Neural progenitor cell (in vitro differentiated cells): ENCODE results near the gene HDAC4. TPM values are rescaled to one million over a fixed set of nuclear protein-coding genes. Genes with fewer than 3 reads are reported as not detected.

Experiments used
- DNase-seq: peaks from one replicate; pipeline ENCODE4 v3.0.0-alpha.2; 2016; ENCODE audit warnings: low spot score
- H2AFZ ChIP-seq: fragments of 200-600 bp; sonication (generic); replicated peaks from 2 replicates; pipeline ENCODE4 v1.6.1; 2016; ENCODE audit warnings: antibody characterized with exemption
- H3F3A ChIP-seq: fragments of 200-600 bp; sonication (generic); 2 replicates; pipeline ENCODE4 v1.6.1; 2016; ENCODE audit warnings: antibody characterized with exemption, low read depth
- H3K27ac ChIP-seq: fragments of 200-600 bp; sonication (generic); 2 replicates; pipeline ENCODE4 v1.5.1; 2016; ENCODE audit warnings: mild to moderate bottlenecking
- H3K27me3 ChIP-seq: fragments of 200-600 bp; sonication (generic); 2 replicates; pipeline ENCODE4 v1.6.1; 2016; ENCODE audit warnings: mild to moderate bottlenecking, moderate library complexity
- H3K36me3 ChIP-seq: fragments of 200-600 bp; sonication (generic); 2 replicates; pipeline ENCODE4 v1.5.1; 2016
- H3K4me1 ChIP-seq: fragments of 200-600 bp; sonication (generic); 2 replicates; pipeline ENCODE4 v1.6.1; 2016; ENCODE audit warnings: mixed run types
- H3K4me2 ChIP-seq: fragments of 200-600 bp; sonication (generic); 2 replicates; pipeline ENCODE4 v1.6.1; 2016
- H3K4me3 ChIP-seq: fragments of 200-600 bp; sonication (generic); 2 replicates; pipeline ENCODE4 v1.5.1; 2016
- H3K79me2 ChIP-seq: fragments of 200-600 bp; sonication (generic); 2 replicates; pipeline ENCODE4 v1.6.1; 2016; ENCODE audit warnings: low read depth
- H3K9ac ChIP-seq: fragments of 200-600 bp; sonication (generic); 2 replicates; pipeline ENCODE4 v1.6.1; 2016
- H3K9me3 ChIP-seq: fragments of 200-600 bp; sonication (generic); 2 replicates; pipeline ENCODE4 v1.5.1; 2016; ENCODE audit warnings: low read depth
- H4K20me1 ChIP-seq: fragments of 200-600 bp; sonication (generic); 2 replicates; pipeline ENCODE4 v1.6.1; 2016; ENCODE audit warnings: low read depth
- H3K27ac Mint-ChIP-seq: 3 replicates; pipeline ENCODE4 v1.8.0; 2021; ENCODE audit warnings: mixed read lengths
- H3K27me3 Mint-ChIP-seq: 2 replicates; pipeline ENCODE4 v1.8.0; 2022; ENCODE audit warnings: low read depth, mild to moderate bottlenecking, inconsistent platforms, moderate library complexity, mixed read lengths; ENCODE audit not compliant: insufficient read depth
- H3K36me3 Mint-ChIP-seq: 3 replicates; pipeline ENCODE4 v1.8.0; 2021; ENCODE audit warnings: mixed read lengths
- H3K4me1 Mint-ChIP-seq: 3 replicates; pipeline ENCODE4 v1.8.0; 2021; ENCODE audit warnings: mixed read lengths
- H3K4me3 Mint-ChIP-seq: 3 replicates; pipeline ENCODE4 v1.8.0; 2021; ENCODE audit warnings: mild to moderate bottlenecking, moderate library complexity, mixed read lengths
- H3K9me3 Mint-ChIP-seq: 3 replicates; pipeline ENCODE4 v1.8.0; 2020; ENCODE audit warnings: mixed read lengths
- CTCF ChIP-seq: fragments of 200-600 bp; sonication (generic); IDR thresholded peaks from 2 replicates; pipeline ENCODE4 v1.5.1; 2017; ENCODE audit warnings: antibody characterized with exemption, mild to moderate bottlenecking
- EZH2 ChIP-seq: fragments of 200-600 bp; sonication (generic); IDR thresholded peaks from 2 replicates; pipeline ENCODE4 v1.6.1; 2017; ENCODE audit warnings: antibody characterized with exemption, mild to moderate bottlenecking, moderate library complexity
- EZH2phosphoT487 ChIP-seq: fragments of 200-600 bp; sonication (generic); IDR thresholded peaks from 2 replicates; pipeline ENCODE4 v1.6.1; 2017; ENCODE audit warnings: antibody characterized with exemption
- total RNA-seq: library from RNA; depleted of rRNA; stranded (reverse); fragments of >200 nt; gene quantifications from 2 replicates; pipeline ENCODE4 v1.2.3, GENCODE V29; 2015; ENCODE audit warnings: low replicate concordance

The HDAC4 gene
- total RNA-seq, 1 donor from 2014 or later, result 36.0 TPM

GRCh38 chr2:239201884-239202283 lies 198.9 kb downstream of the HDAC4 start:
- peaks cover 2% of the 10 kb centered on the region for H3K27me3 Mint-ChIP-seq
- H3K79me2 ChIP-seq, result peaks cover 30% of the 10 kb centered on the region
- no peak for DNase-seq

GRCh38 chr2:239201531-239201876 lies 199.3 kb downstream of the HDAC4 start:
- Histone ChIP-seq H2AFZ (no peak overlapping the region), H3K4me3 (no peak overlapping the region), H4K20me1 (peaks cover 58% of the 10 kb centered on the region), H3K27me3 (no peaks in the 10 kb centered on the region), H3K4me1 (peaks cover 11% of the 10 kb centered on the region), H3K79me2 (peaks cover 26% of the 10 kb centered on the region), H3K4me2 (no peak overlapping the region), H3K27ac (no peak overlapping the region), H3K9ac (no peak overlapping the region), H3K9me3 (no peaks in the 10 kb centered on the region), H3F3A (no peaks in the 10 kb centered on the region), H3K36me3 (no peaks in the 10 kb centered on the region)
- H3K4me1 Mint-ChIP-seq, result peaks cover 40% of the 10 kb centered on the region
- no peak for TF ChIP-seq EZH2phosphoT487
- TF ChIP-seq EZH2, result no peak
- no peak for TF ChIP-seq CTCF
- H3K27ac Mint-ChIP-seq, result no peak overlapping the region
- no peaks in the 10 kb centered on the region for H3K9me3 Mint-ChIP-seq
- H3K36me3 Mint-ChIP-seq, result peaks cover 9% of the 10 kb centered on the region
- H3K4me3 Mint-ChIP-seq, result no peak overlapping the region
- H3K27me3 Mint-ChIP-seq, result peaks cover 2% of the 10 kb centered on the region
- DNase-seq, result no peak

More at GRCh38 chr2:239201884-239202283, 198.9 kb downstream of the HDAC4 start:
- Histone ChIP-seq H3F3A (no peaks in the 10 kb centered on the region), H3K27ac (no peak overlapping the region), H3K36me3 (no peaks in the 10 kb centered on the region), H3K9me3 (no peaks in the 10 kb centered on the region), H3K4me2 (no peak overlapping the region), H3K9ac (no peak overlapping the region), H3K4me3 (no peak overlapping the region), H2AFZ (no peak overlapping the region), H3K27me3 (no peaks in the 10 kb centered on the region), H3K4me1 (peaks cover 11% of the 10 kb centered on the region), H4K20me1 (peaks cover 55% of the 10 kb centered on the region)
- Mint-ChIP-seq H3K4me3 (no peak overlapping the region), H3K4me1 (peaks cover 40% of the 10 kb centered on the region), H3K36me3 (peaks cover 9% of the 10 kb centered on the region), H3K9me3 (no peaks in the 10 kb centered on the region), H3K27ac (no peak overlapping the region)
- no peak for TF ChIP-seq CTCF
- no peak for TF ChIP-seq EZH2
- TF ChIP-seq EZH2phosphoT487, result no peak

- Mint-ChIP-seq H3K9me3 (no peaks in the 10 kb centered on the region), H3K36me3 (peaks cover 9% of the 10 kb centered on the region), H3K4me1 (peaks cover 46% of the 10 kb centered on the region), H3K27ac (no peak overlapping the region), H3K4me3 (no peak overlapping the region), H3K27me3 (peaks cover 5% of the 10 kb centered on the region)
- TF ChIP-seq CTCF, result no peak
- no peak for TF ChIP-seq EZH2
- no peak for TF ChIP-seq EZH2phosphoT487
- Histone ChIP-seq H3K4me3 (no peak overlapping the region), H2AFZ (no peak overlapping the region), H3K4me2 (no peak overlapping the region), H4K20me1 (peaks cover 59% of the 10 kb centered on the region), H3F3A (no peaks in the 10 kb centered on the region), H3K9me3 (no peaks in the 10 kb centered on the region), H3K27ac (no peak overlapping the region), H3K27me3 (no peaks in the 10 kb centered on the region), H3K9ac (no peak overlapping the region), H3K4me1 (peaks cover 11% of the 10 kb centered on the region), H3K79me2 (peaks cover 24% of the 10 kb centered on the region), H3K36me3 (no peaks in the 10 kb centered on the region)
- DNase-seq, result no peak
Observed at GRCh38 chr2:239200646-239201530, 199.9 kb downstream of the HDAC4 start.
